Gastrocnemius medialis (tissue), 4 donors: ENCODE results near the gene SMDT1. TPM values are rescaled to one million over a fixed set of nuclear protein-coding genes. Genes with fewer than 3 reads are reported as not detected.
A peak's percentile ranks its signal among the peaks of the same experiment; 100 is the strongest.

Experiments
- ATAC-seq, 2 donors: fragments of 150-250 bp; one replicate each; pipeline ENCODE4 v1.9.1; 2016
- DNase-seq, 2 donors: peaks; one replicate each; pipeline ENCODE4 v3.0.0-alpha.2; 2019
- H3K27ac ChIP-seq, 4 donors: fragments of 200-600 bp; sonication (generic); 1 replicate in 1 of 4; 2 replicates in 3 of 4; pipeline ENCODE4 v1.5.1; 2016 to 2018; ENCODE audit warnings: mild to moderate bottlenecking in 2 of 4, moderate library complexity in 1 of 4
- H3K27me3 ChIP-seq, 3 donors: fragments of 200-600 bp; sonication (generic) in 2 of 3; 1 replicate in 1 of 3; 2 replicates in 2 of 3; pipeline versions ENCODE4 v1.5.1 to v1.6.0; 2016 to 2019; ENCODE audit warnings: mild to moderate bottlenecking in 1 of 3, moderate library complexity in 1 of 3
- H3K36me3 ChIP-seq, 2 donors: fragments of 200-600 bp; sonication (generic) in 1 of 2; one replicate each; pipeline ENCODE4 v1.5.1; 2017 to 2018
- H3K4me1 ChIP-seq, 2 donors: fragments of 200-600 bp; sonication (generic) in 1 of 2; one replicate each; pipeline ENCODE4 v1.5.1; 2016 to 2017; ENCODE audit warnings: mild to moderate bottlenecking in 2 of 2
- H3K4me3 ChIP-seq, 4 donors: fragments of 200-600 bp; sonication (generic) in 3 of 4; 1 replicate in 1 of 4; 2 replicates in 3 of 4; pipeline ENCODE4 v1.5.1; 2016 to 2019; ENCODE audit warnings: mild to moderate bottlenecking in 2 of 4
- H3K9me3 ChIP-seq, 3 donors: fragments of 200-600 bp; sonication (generic) in 2 of 3; 1 replicate in 1 of 3; 2 replicates in 2 of 3; pipeline ENCODE4 v1.5.1; 2016 to 2019
- CTCF ChIP-seq, 5 experiments: fragments of 450-650 bp in 3 of 5; fragments of 200-600 bp in 2 of 5; sonication (generic) in 2 of 5; IDR thresholded peaks in 4 of 5; conservative IDR thresholded peaks in 1 of 5; 1 replicate in 4 of 5; 2 replicates in 1 of 5; pipeline ENCODE4 v1.5.1; 2016 to 2019; ENCODE audit warnings: antibody characterized with exemption in 5 of 5, mild to moderate bottlenecking in 3 of 5, moderate library complexity in 3 of 5
- POLR2A ChIP-seq, 2 donors: fragments of 450-650 bp; IDR thresholded peaks; one replicate each; pipeline ENCODE4 v1.6.1; 2017; ENCODE audit warnings: antibody characterized with exemption in 2 of 2, mild to moderate bottlenecking in 2 of 2, moderate library complexity in 2 of 2
- in situ Hi-C, 4 donors: fragments of 200-750 bp; cut with MboI; loops; one replicate each; pipeline versions ENCODE4 v1.15.0 to v1.8.0; 2017; ENCODE audit warnings: low sequenced_read_pairs in 4 of 4
- intact Hi-C: fragments of 100-400 bp; cut with DNase I; formaldehyde crosslinking; loops from one replicate; pipeline ENCODE4 v1.15.1; 2023; ENCODE audit warnings: low total_unique reads
- total RNA-seq, 4 donors: library from RNA; depleted of rRNA; stranded (reverse); fragments of >200 nt; gene quantifications; one replicate each; pipeline versions ENCODE4 v1.1.0 to v1.2.3, GENCODE V29; 2016

SMDT1 gene
- total RNA-seq, 4 donors from 2014 or later = 7.9 to 14.6 (median 9.8) TPM

GRCh38 chr22:42076764-42077485 lies 2.6 kb upstream of the SMDT1 start:
- TF ChIP-seq POLR2A (IDR thresholded peaks at IDR 0.05) = no peak
- TF ChIP-seq CTCF (IDR thresholded peaks at IDR 0.05 in 4 of 5, conservative IDR thresholded peaks at IDR 0.05 in 1 of 5) = no peak
- intact Hi-C loops = loop anchor here (10.0 kb wide), 1 partner anchor 982 kb away; the partner anchor contains the start of gene EP300
- DNase-seq (no peak), ATAC-seq (no peak)
- H3K27me3 ChIP-seq = no peaks in the 10 kb centered on the region
- no peaks in the 10 kb centered on the region for H3K9me3 ChIP-seq
- no peaks in the 10 kb centered on the region for H3K36me3 ChIP-seq
- H3K4me3 ChIP-seq = no peak overlapping the region
- in situ Hi-C loops = loop anchor here in 1 of 4 donors (25.0 kb wide), 1 partner anchor 360 kb away; the partner anchor contains the start of gene NFAM1
- H3K4me1 ChIP-seq = peaks cover 19 to 39% of the 10 kb centered on the region in 2 donors
- H3K27ac ChIP-seq = peak overlapping the region in 1 of 4 donors; percentile 95

GRCh38 chr22:42077486-42078125 lies 1.9 kb upstream of the SMDT1 start:
- Histone ChIP-seq H3K4me3 (no peak overlapping the region), H3K9me3 (no peaks in the 10 kb centered on the region), H3K27me3 (no peaks in the 10 kb centered on the region), H3K4me1 (peaks cover 21 to 43% of the 10 kb centered on the region in 2 donors), H3K36me3 (peaks cover 0 to 6% of the 10 kb centered on the region in 2 donors), H3K27ac (peak overlapping the region; percentile 95 to 100 (median 100))
- intact Hi-C loops = loop anchor here (2.0 to 10.0 kb wide), 2 partner anchors 245 to 983 kb away; partner anchors contain the start of genes EP300 and SREBF2
- ATAC-seq (no peak), DNase-seq (no peak)
- no peak for TF ChIP-seq POLR2A (IDR thresholded peaks at IDR 0.05)
- in situ Hi-C loops = loop anchor here in 1 of 4 donors (25.0 kb wide), 1 partner anchor 360 kb away; the partner anchor contains the start of gene NFAM1

GRCh38 chr22:42078469-42079318 lies 806 bp upstream of the SMDT1 start:
- Histone ChIP-seq H3K9me3 (no peaks in the 10 kb centered on the region), H3K4me3 (peak overlapping the region; percentile 69 to 89 (median 86)), H3K36me3 (peaks cover 0 to 14% of the 10 kb centered on the region in 2 donors), H3K4me1 (peaks cover 30 to 46% of the 10 kb centered on the region in 2 donors), H3K27ac (peak overlapping the region; percentile 95 to 100 (median 100)), H3K27me3 (no peaks in the 10 kb centered on the region)
- DNase-seq = peak; percentile 36 to 44
- in situ Hi-C loops (loop anchor here in 1 of 4 donors (25.0 kb wide), 1 partner anchor 359 kb away; the partner anchor contains the start of gene NFAM1), intact Hi-C loops (loop anchor here (1.0 to 10.0 kb wide), 3 partner anchors 12 to 984 kb away; partner anchors contain the start of genes EP300, NDUFA6 and SREBF2)
- TF ChIP-seq POLR2A (IDR thresholded peaks at IDR 0.05) (no peak), CTCF (IDR thresholded peaks at IDR 0.05 in 4 of 5, conservative IDR thresholded peaks at IDR 0.05 in 1 of 5) (no peak)
- ATAC-seq = peak; percentile 20 to 24

GRCh38 chr22:42080287-42080686 lies 787 bp downstream of the SMDT1 start:
- peak; percentile 25 to 26 for ATAC-seq
- intact Hi-C loops = loop anchor here (2.0 to 10.0 kb wide), 2 partner anchors 391 to 795 kb away; partner anchors contain the start of genes RANGAP1 and SNU13
- peaks cover 0 to 22% of the 10 kb centered on the region in 2 donors for H3K36me3 ChIP-seq
- H3K27me3 ChIP-seq = no peaks in the 10 kb centered on the region
- no peaks in the 10 kb centered on the region for H3K9me3 ChIP-seq
- peak overlapping the region; percentile 95 to 100 (median 100) for H3K27ac ChIP-seq
- in situ Hi-C loops = loop anchor here in 1 of 4 donors (25.0 kb wide), 1 partner anchor 357 kb away; the partner anchor contains the start of gene NFAM1
- TF ChIP-seq CTCF (IDR thresholded peaks at IDR 0.05 in 4 of 5, conservative IDR thresholded peaks at IDR 0.05 in 1 of 5) = no peak
- TF ChIP-seq POLR2A (IDR thresholded peaks at IDR 0.05) = no peak
- DNase-seq = no peak
- H3K4me1 ChIP-seq = peaks cover 30 to 35% of the 10 kb centered on the region in 2 donors
- H3K4me3 ChIP-seq = peak overlapping the region; percentile 69 to 89 (median 86)
